ENCODE data around the gene GPNMB. TPM values are rescaled to one million over a fixed set of nuclear protein-coding genes. Genes with fewer than 3 reads are reported as not detected.

GPNMB gene
- total and polyA plus RNA-seq, 2 of the 13 experiments (the other 11 are each of a cell fraction or from before 2014, with no cell fraction given) = 1.1 to 1.6 TPM

- FAIRE-seq (no peak), ATAC-seq (no peak)
- H2AFZ ChIP-seq (ENCODE audit: low read length) = no peak overlapping the region
Measured at GRCh38 chr7:23254051-23254681, 7.6 kb downstream of the GPNMB start.

More at GRCh38 chr7:23254051-23254681, 7.6 kb downstream of the GPNMB start:
- in situ Hi-C loops (cut with HindIII; ENCODE audit: extremely low pct_ligation_motif_present, low pct_unique_long_range_greater_than_20kb) = loop anchor here (25.0 kb wide), 1 partner anchor 458 kb away; the partner anchor contains the start of gene STK31
- intact Hi-C loops (cut with micrococcal nuclease; ENCODE audit: unreplicated experiment) = no loop called here
- no peaks in the 10 kb centered on the region for H3K79me2 ChIP-seq (ENCODE audit: insufficient read depth, low read length)
- 23% methylated on average over 7 of the region's 7 CpGs for WGBS (ENCODE audit: low lambda C conversion rate)
- no TSS peak for BruUV-seq (replicated peaks)
- H4K20me1 ChIP-seq (ENCODE audit: insufficient read depth, low read length) = no peaks in the 10 kb centered on the region
- no peak overlapping the region for H3K9ac ChIP-seq (ENCODE audit: insufficient read depth, low read depth, low read length)
- no peak for DNase-seq (ENCODE audit: low spot score)
- no peak for TF ChIP-seq ZNF468 (CRISPR knock-in tag; IDR thresholded peaks at IDR 0.05)
- TF ChIP-seq FOXA3 (CRISPR knock-in tag; IDR thresholded peaks at IDR 0.05) = no peak
- TF ChIP-seq ARNT2 (CRISPR knock-in tag; IDR thresholded peaks at IDR 0.05; ENCODE audit: low read depth) = no peak
- no peak for TF ChIP-seq ZNF891 (CRISPR knock-in tag; IDR thresholded peaks at IDR 0.05)
- TF ChIP-seq ZNF431 (CRISPR knock-in tag; IDR thresholded peaks at IDR 0.05; ENCODE audit: borderline replicate concordance, low read depth) = no peak
- TF ChIP-seq ZNF609 (CRISPR knock-in tag; IDR thresholded peaks at IDR 0.05; ENCODE audit: borderline replicate concordance) = no peak
- TF ChIP-seq KLF12 (CRISPR knock-in tag; IDR thresholded peaks at IDR 0.05; ENCODE audit: borderline replicate concordance) = no peak
- no peak for TF ChIP-seq ZNF790 (CRISPR knock-in tag; IDR thresholded peaks at IDR 0.05; ENCODE audit: borderline replicate concordance)
- TF ChIP-seq PPARG (CRISPR knock-in tag; conservative IDR thresholded peaks at IDR 0.05) = no peak
- no peak for TF ChIP-seq HBP1 (CRISPR knock-in tag; IDR thresholded peaks at IDR 0.05; ENCODE audit: low read depth)
- no peak overlapping the region for H3K27ac ChIP-seq (ENCODE audit: extremely low read length, insufficient read depth, low read length)
- H3K9me3 ChIP-seq (ENCODE audit: low read length) = no peaks in the 10 kb centered on the region
- no peak overlapping the region for H3K4me2 ChIP-seq (ENCODE audit: low read depth, low read length)
- peaks cover 2 to 33% of the 10 kb centered on the region in 2 experiments; a peak in 3 of 5 replicates for H3K27me3 ChIP-seq (ENCODE audit: control insufficient read depth in 1 of 2, insufficient read depth in 2 of 2, low read length in 2 of 2)
- no peak overlapping the region for H3K4me3 ChIP-seq (replicated peaks in 1 of 3; ENCODE audit: insufficient read depth in 1 of 3, low read depth in 2 of 3, low read length in 3 of 3)
- H3K4me1 ChIP-seq (ENCODE audit: insufficient read depth, low read length) = no peaks in the 10 kb centered on the region
- ChIA-PET POLR2A (no interaction called here), CTCF (ENCODE audit: low intra/inter-chr PET ratio, low total read pairs) (no interaction called here)
- H3K36me3 ChIP-seq (replicated peaks in 1 of 2; ENCODE audit: control insufficient read depth in 1 of 2, insufficient read depth in 2 of 2, low read length in 2 of 2) = no peaks in the 10 kb centered on the region

Data from HepG2 (cell line).